Measurements from ENCODE around the gene HOXC5.

DNA sequence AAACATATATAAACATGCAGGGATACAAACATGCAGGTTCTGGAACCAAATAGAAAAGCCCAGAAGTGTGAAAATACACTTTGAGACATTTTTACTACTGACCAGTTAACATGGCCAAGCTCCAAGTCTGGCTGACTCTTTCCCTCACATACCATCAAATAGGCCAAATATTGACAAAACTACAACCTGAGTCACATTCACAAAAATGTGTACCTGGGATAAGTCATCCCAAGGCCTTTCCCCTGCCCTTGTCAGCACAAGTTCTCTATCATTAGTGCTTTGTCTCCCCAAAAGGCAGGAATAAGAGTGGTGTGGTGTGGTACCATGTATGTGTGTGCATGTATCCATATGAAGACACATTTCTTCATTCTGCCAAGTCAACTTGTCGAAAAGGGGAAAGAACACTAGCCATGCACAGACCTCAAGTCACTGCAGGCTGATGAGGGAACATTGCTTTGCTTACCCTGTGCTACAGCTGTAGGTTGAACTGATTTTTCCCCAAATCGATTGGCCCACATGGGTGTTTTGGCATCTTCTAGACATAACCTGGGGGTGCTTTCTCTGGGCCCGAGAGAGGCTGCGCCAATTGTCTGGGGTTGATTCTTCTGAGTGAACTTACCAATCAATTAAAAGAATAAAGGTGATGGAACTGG lies 35.7 kb downstream of the HOXC5 start:
- no peak for TF ChIP-seq POLR2A (IDR thresholded peaks at IDR 0.05; ENCODE audit: low read length)
- TF ChIP-seq, protein P1, sequence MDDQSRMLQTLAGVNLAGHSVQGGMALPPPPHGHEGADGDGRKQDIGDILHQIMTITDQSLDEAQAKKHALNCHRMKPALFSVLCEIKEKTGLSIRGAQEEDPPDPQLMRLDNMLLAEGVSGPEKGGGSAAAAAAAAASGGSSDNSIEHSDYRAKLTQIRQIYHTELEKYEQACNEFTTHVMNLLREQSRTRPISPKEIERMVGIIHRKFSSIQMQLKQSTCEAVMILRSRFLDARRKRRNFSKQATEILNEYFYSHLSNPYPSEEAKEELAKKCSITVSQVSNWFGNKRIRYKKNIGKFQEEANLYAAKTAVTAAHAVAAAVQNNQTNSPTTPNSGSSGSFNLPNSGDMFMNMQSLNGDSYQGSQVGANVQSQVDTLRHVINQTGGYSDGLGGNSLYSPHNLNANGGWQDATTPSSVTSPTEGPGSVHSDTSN (IDR thresholded peaks at IDR 0.05): no peak
- no peak for TF ChIP-seq MAZ (IDR thresholded peaks at IDR 0.05; ENCODE audit: borderline replicate concordance, low read depth, low read length)
- TF ChIP-seq JUN (IDR thresholded peaks at IDR 0.05): no peak
- TF ChIP-seq, protein P2, sequence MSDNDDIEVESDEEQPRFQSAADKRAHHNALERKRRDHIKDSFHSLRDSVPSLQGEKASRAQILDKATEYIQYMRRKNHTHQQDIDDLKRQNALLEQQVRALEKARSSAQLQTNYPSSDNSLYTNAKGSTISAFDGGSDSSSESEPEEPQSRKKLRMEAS (IDR thresholded peaks at IDR 0.05): no peak
- no peak for TF ChIP-seq RAD21 (conservative IDR thresholded peaks at IDR 0.05 in 1 of 2, IDR thresholded peaks at IDR 0.05 in 1 of 2)
- no peak for TF ChIP-seq CEBPB (IDR thresholded peaks at IDR 0.05)
